HG03196 (cell line): Measurements from ENCODE around the gene RAB23.

Experiments
- ATAC-seq: cut with Tn5 transposase; IDR thresholded peaks from one replicate; pipeline ENCODE4 v1.9.1; 2021; ENCODE audit not compliant: unreplicated experiment

RAB23 gene

DNA sequence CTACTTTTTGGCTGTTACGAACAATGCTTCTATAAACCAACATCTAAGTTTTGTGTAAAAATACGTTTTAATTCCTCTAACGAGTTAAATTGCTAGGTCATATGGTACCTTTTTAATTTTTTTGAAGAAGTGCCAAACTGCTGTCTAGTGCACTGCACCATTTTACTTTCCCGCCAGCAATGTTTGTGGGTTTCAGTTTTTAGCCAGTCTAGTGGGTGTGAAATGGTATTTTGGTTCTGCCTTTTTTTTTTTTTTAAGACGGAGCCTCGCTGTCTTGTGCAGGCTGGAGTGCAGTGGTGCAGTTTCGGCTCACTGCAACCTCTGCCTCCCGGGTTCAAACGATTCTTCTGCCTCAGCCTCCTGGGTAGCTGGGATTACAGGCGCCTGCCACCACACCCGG is 84.1 kb downstream of the RAB23 start:
- no peak for ATAC-seq

DNA sequence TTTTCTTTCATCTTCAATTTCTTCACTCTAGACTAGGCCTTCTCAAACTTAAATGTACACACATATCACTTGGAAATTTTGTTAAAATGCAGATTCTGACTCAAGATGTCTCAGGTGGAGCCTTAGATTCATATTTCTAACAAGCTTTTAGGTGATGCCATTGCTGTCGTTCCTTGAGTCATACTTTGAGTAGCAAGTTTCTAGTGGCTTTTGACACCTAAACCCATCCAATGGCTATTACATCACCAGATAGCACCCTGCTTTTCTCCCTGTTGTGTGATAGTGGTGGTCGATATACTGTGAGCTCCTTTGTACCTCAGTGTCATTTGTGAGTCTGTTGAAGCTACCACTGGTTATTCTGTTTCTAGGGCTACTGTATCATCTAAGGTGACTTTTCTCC is 84.8 kb downstream of the RAB23 start:
- ATAC-seq: no peak
